Adrenal gland (tissue), 12 donors: ENCODE data around the gene IFNL1. TPM values are rescaled to one million over a fixed set of nuclear protein-coding genes. Genes with fewer than 3 reads are reported as not detected.

Source experiments
- DNase-seq, 7 donors: peaks; one replicate each; pipeline ENCODE4 v3.0.0-alpha.2; 2019 to 2020
- H3K27ac ChIP-seq, 5 donors: fragments of 200-600 bp; sonication (generic) in 4 of 5; 1 replicate in 3 of 5; 2 replicates in 2 of 5; pipeline versions ENCODE4 v1.5.1 to v1.8.0; 2016 to 2020; ENCODE audit warnings: mild to moderate bottlenecking in 1 of 5
- H3K27me3 ChIP-seq: fragments of 200-600 bp; 2 replicates; pipeline ENCODE4 v1.8.0; 2021
- H3K36me3 ChIP-seq, 2 donors: fragments of 200-600 bp; replicated peaks in 1 of 2; 1 replicate in 1 of 2; 2 replicates in 1 of 2; pipeline versions ENCODE4 v1.5.1 to v1.8.0; 2018 to 2022
- H3K4me1 ChIP-seq, 2 donors: fragments of 200-600 bp; replicated peaks in 1 of 2; 1 replicate in 1 of 2; 2 replicates in 1 of 2; pipeline versions ENCODE4 v1.5.1 to v1.8.0; 2018 to 2021
- H3K4me3 ChIP-seq, 4 donors: fragments of 200-600 bp; sonication (generic) in 3 of 4; one replicate each; pipeline ENCODE4 v1.5.1; 2016 to 2018
- H3K9me3 ChIP-seq, 3 donors: fragments of 200-600 bp; sonication (generic) in 1 of 3; replicated peaks in 1 of 3; 1 replicate in 2 of 3; 2 replicates in 1 of 3; pipeline versions ENCODE4 v1.5.1 to v1.8.0; 2016 to 2021
- POLR2A ChIP-seq, 2 donors: fragments of 450-650 bp; IDR thresholded peaks; one replicate each; pipeline ENCODE4 v1.6.1; 2017; ENCODE audit warnings: antibody characterized with exemption in 2 of 2, mild to moderate bottlenecking in 2 of 2, moderate library complexity in 1 of 2
- WGBS, 4 donors: extraction: QIAGEN DNeasy Blood & Tissue Kit in 2 of 4; methylation state at CpG; one replicate each; pipeline versions ENCODE4 v1.1.5 to v1.1.7; 2013 to 2017; 5-methylcytosine and 5-hydroxymethylcytosine counted together
- intact Hi-C, 2 donors: fragments of 100-400 bp; cut with DNase I; formaldehyde crosslinking; loops; one replicate each; pipeline versions ENCODE4 v1.14.1 to v1.15.0; 2022 to 2023
- polyA plus RNA-seq, 3 donors: library from polyadenylated mRNA; stranded (reverse); fragments of 200-250 nt in 2 of 3; fragments of 350-450 nt in 1 of 3; fragmentation: Illumina TruSeq in 1 of 3; extraction: RNeasy Lipid Tissue Mini Kit (QIAGEN cat#74804) in 1 of 3; gene quantifications; one replicate each; pipeline ENCODE4 v1.2.3, GENCODE V29; 2013 to 2014
- total RNA-seq, 9 donors: library from RNA; depleted of rRNA in 4 of 9; stranded (reverse); fragments of >200 nt in 4 of 9; fragments of 120-200 nt in 1 of 9; fragmentation: NEBNext Ultra II Directional in 1 of 9; extraction: Animal tissue kit (Norgen Biotek cat#: 25700) in 1 of 9; gene quantifications; one replicate each; pipeline versions ENCODE4 v1.1.0 to v1.2.4, GENCODE V29; 2013 to 2023
- TF ChIP-seq, protein P1 (sequence below), 6 experiments: fragments of 450-650 bp in 4 of 6; fragments of 200-600 bp in 2 of 6; sonication (generic) in 1 of 6; IDR thresholded peaks; 1 replicate in 5 of 6; 2 replicates in 1 of 6; pipeline versions ENCODE4 v1.5.1 to v1.8.0; 2016 to 2021; ENCODE audit warnings: antibody characterized with exemption in 6 of 6, mild to moderate bottlenecking in 2 of 6, moderate library complexity in 1 of 6
- donor health status: healthy with polysubstance abuse.
- donor health status: Bipolar disorder and iron deficiency.
- donor health status: DM: yes; HTN: yes; CAD: no.
- donor health status: DM: no; HTN: no; CAD: no.
- donor health status: DM: no; HTN: no; CAD: no.
- donor health status: DM: yes; HTN: yes; CAD: no.

The IFNL1 gene
- total and polyA plus RNA-seq, 12 donors, result not detected

- Histone ChIP-seq H3K36me3 (no peaks in the 10 kb centered on the region), H3K27me3 (peaks cover 20% of the 10 kb centered on the region), H3K9me3 (no peaks in the 10 kb centered on the region), H3K4me1 (peaks cover 0 to 4% of the 10 kb centered on the region in 2 donors), H3K4me3 (no peak overlapping the region), H3K27ac (no peak overlapping the region)
- DNase-seq, result no peak
- no peak for TF ChIP-seq POLR2A (IDR thresholded peaks at IDR 0.05)
- TF ChIP-seq, protein P1, sequence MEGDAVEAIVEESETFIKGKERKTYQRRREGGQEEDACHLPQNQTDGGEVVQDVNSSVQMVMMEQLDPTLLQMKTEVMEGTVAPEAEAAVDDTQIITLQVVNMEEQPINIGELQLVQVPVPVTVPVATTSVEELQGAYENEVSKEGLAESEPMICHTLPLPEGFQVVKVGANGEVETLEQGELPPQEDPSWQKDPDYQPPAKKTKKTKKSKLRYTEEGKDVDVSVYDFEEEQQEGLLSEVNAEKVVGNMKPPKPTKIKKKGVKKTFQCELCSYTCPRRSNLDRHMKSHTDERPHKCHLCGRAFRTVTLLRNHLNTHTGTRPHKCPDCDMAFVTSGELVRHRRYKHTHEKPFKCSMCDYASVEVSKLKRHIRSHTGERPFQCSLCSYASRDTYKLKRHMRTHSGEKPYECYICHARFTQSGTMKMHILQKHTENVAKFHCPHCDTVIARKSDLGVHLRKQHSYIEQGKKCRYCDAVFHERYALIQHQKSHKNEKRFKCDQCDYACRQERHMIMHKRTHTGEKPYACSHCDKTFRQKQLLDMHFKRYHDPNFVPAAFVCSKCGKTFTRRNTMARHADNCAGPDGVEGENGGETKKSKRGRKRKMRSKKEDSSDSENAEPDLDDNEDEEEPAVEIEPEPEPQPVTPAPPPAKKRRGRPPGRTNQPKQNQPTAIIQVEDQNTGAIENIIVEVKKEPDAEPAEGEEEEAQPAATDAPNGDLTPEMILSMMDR (IDR thresholded peaks at IDR 0.05), result no peak
- WGBS, 4 donors, result 70 to 78% (median 73%) methylated on average over 11 of the region's 11 CpGs
- intact Hi-C loops, result no loop called here
Measured at GRCh38 chr19:39310558-39311311, 14.5 kb downstream of the IFNL1 start.

GRCh38 chr19:39314016-39314728, 18.0 kb downstream of the IFNL1 start:
- no peak overlapping the region for H3K27ac ChIP-seq
- no peak overlapping the region for H3K4me3 ChIP-seq
- H3K36me3 ChIP-seq, result no peaks in the 10 kb centered on the region
- no peaks in the 10 kb centered on the region for H3K4me1 ChIP-seq
- DNase-seq, result no peak
- WGBS, 4 donors, result 94 to 95% (median 94%) methylated on average over 43 to 64 of the region's 64 CpGs
- no peaks in the 10 kb centered on the region for H3K27me3 ChIP-seq
- H3K9me3 ChIP-seq, result no peaks in the 10 kb centered on the region
- TF ChIP-seq POLR2A (IDR thresholded peaks at IDR 0.05), result no peak
- TF ChIP-seq, protein P1 (IDR thresholded peaks at IDR 0.05), result no peak
- intact Hi-C loops, result no loop called here

- intact Hi-C loops, result no loop called here
- no peak for DNase-seq
- Histone ChIP-seq H3K36me3 (no peaks in the 10 kb centered on the region), H3K4me1 (no peaks in the 10 kb centered on the region), H3K27ac (no peak overlapping the region), H3K27me3 (no peaks in the 10 kb centered on the region), H3K4me3 (no peak overlapping the region), H3K9me3 (no peaks in the 10 kb centered on the region)
- WGBS, 4 donors, result 83 to 94% (median 88%) methylated on average over 1 of the region's 1 CpG
- TF ChIP-seq POLR2A (IDR thresholded peaks at IDR 0.05), result no peak
- TF ChIP-seq, protein P1 (IDR thresholded peaks at IDR 0.05), result no peak
Measured at GRCh38 chr19:39315933-39316332, 19.7 kb downstream of the IFNL1 start.

DNA sequence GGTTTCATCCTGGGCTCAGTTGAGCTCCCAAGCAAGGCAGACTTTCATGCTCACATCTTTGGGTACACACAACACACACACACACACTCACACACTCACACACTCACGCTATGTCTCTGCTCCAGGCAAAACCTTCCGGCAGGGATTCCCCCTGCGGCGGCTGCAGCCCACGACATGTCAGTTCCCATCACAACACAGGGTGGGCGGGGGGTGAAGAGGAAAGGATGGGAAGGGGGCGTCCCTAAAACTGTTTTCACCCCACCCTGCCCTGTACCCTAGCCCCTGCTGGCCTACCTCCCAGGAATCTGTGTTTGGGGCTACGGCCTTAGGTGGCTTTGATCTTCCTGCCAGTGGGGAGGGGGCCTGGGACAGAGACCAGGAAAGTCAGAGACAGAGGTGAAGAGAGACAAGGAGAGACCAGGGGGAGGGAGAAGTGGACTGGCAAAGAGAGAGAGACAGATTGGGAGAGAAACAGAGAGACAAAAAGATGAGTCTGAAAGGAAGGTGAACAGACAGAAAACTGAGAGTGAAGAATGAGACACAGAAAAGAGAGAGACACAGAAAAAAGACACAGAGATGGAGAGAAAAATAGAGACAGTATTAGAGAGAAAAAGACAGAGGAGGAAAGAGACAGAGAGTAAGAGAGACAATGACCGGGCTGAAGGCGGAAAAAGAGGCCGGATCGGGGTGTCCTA, 20.6 kb downstream of the IFNL1 start:
- H3K27me3 ChIP-seq, result no peaks in the 10 kb centered on the region
- no peak for DNase-seq
- no peak overlapping the region for H3K27ac ChIP-seq
- no peak overlapping the region for H3K4me3 ChIP-seq
- no peaks in the 10 kb centered on the region for H3K36me3 ChIP-seq
- 85 to 93% (median 88%) methylated on average over 12 of the region's 12 CpGs for WGBS, 4 donors
- TF ChIP-seq, protein P1 (IDR thresholded peaks at IDR 0.05), result no peak
- no peak for TF ChIP-seq POLR2A (IDR thresholded peaks at IDR 0.05)
- intact Hi-C loops, result no loop called here
- H3K9me3 ChIP-seq, result no peaks in the 10 kb centered on the region
- H3K4me1 ChIP-seq, result no peaks in the 10 kb centered on the region
